HG03039 (cell line): ENCODE results near the gene AP1M1.
A peak's percentile ranks its signal among the peaks of the same experiment; 100 is the strongest.
"Not testable (repeated sequence)": the region's sequence is repeated elsewhere in the genome, so short reads cannot be mapped to it uniquely, and the experiment has no call there.

ENCODE experiments used
- ATAC-seq: cut with Tn5 transposase; IDR thresholded peaks from one replicate; pipeline ENCODE4 v1.9.1; 2021; ENCODE audit warnings: mild to moderate bottlenecking, moderate library complexity; ENCODE audit not compliant: unreplicated experiment

The AP1M1 gene

GRCh38 chr19:16197622-16198369 is at the start of gene AP1M1:
TSS of gene AP1M1 (plus strand) at chr19:16197911. CDS start at chr19:16198027, 116 bp downstream.
- ATAC-seq = peak; percentile 72

DNA sequence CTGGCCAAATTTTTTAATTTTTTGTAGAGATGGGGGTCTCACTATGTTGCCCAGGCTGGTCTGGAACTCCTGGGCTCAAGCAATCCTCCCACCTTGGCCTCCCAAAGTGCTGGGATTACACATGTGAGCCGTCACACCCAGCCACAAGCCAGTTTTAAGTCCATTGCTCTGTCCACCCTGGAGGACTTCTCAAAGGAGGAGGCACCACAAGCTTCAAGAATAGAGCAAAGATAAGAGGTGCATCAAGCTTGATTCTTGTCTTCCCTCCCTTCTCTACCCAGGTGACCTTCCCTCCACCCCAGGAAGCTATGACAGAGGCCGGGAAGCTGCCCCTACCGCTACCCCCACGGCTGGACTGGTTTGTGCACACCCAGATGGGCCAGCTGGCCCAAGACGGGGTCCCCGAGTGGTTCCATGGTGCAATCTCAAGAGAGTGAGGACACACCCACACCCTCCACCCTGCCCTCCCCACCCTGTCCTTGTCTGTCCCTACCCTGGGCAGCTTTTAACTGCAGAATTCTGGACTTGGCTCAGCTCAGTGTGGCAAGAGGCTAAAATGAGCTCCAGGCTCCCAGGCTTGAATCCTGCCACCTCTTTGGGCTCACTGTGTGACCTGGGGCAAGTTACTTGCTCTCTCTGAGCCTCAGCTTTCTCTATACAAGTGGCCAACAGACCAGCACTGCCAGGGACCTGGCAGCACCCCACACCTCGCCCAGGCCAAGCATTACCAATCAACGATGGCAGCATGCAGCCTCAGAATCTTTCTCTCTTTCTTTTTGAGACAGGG is 49.1 kb upstream of the AP1M1 start:
- no peak for ATAC-seq

DNA sequence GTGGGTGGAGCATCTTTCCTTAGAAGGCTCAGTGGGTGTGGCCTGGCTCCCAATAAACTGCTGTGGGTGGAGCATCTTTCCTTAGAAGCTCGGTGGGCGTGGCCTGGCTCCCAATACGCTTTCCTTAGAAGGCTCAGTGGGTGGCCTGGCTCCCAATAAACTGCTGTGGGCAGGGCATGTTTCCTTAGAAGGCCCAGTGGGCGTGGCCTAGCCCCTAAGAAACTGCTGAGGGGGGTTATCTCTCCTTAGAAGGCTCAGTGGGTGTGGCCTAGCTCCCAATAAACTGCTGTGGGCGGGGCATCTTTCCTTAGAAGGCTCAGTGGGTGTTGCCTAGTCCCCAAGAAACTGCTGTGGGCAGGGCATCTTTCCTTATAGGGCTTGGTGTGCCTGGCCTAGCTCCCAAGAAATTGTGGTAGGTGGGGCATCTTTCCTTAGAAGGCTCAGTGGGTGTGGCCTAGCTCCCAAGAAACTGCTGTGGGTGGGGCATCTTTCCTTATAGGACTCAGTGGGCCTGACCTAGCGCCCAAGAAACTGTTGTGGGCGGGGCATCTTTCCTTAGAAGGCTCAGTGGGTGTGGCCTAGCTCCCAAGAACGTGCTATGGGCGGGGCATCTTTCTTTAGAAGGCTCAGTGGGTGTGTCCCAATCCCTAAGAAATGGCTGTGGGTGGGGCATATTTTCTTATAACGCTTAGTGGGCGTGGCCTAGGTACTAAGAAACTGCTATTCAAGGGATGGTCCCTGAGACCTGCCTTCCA is 44.0 kb upstream of the AP1M1 start:
- no peak for ATAC-seq

DNA sequence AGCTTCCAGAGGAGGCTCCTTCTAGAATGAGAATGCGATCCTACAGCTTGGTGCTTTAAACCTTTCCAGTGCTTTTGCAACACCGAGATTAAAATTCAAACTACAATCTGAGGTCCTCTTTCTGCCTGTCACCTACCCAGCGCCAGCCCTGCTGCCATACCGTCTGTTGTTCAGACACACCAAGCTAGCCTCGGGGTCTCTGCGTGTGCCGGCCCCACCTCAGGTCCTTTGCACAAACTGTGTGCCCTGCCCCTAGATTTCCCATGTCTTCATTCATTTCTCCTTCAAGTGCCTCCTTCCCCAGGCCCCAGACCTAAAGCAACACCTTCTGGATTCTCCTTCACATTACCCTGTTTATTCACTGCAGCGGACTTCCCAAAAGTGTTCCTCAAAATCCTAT is 43.2 kb upstream of the AP1M1 start:
- ATAC-seq = no peak

DNA sequence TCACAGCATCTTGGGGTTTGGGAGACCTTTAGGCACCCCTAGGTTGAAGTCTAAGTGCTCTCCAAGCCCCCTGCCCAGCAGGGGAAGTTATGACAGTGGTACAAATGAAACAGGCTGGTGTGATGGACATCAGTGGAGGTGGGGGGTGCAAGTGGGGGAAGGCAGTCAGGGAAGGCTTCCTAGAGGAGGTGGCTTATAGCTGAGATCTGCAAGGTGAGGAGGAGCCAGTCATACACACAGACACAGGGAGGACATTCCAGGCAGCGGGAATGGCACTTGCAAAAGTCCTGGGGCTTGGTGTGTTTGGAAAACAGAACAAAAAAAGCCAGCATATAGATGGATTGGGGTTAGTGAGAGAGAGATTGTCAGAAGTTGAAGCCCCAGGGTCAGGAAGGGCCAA is 42.6 kb upstream of the AP1M1 start:
- ATAC-seq = no peak

DNA sequence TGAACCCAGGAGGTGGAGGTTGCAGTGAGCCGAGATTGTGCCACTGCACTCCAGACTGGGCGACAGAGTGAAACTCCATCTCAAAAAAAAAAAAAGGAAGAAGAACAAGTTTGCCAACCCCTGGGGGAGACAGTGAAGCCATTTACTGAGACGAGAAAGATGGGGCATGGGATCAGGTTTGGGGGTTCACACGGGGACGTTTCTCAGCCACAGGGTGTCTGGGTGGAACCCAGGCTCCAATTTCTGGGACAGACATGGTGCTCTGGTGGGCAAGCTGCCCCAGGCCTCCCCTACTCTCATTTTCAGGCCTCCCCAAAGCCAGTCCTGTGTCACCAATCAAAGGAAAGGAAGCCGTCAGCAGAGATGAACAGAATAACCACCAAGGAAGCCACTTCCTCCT is 40.8 kb upstream of the AP1M1 start:
- no peak for ATAC-seq

GRCh38 chr19:16157601-16158000 is 40.1 kb upstream of the AP1M1 start:
- ATAC-seq = no peak

GRCh38 chr19:16159655-16160054 is 38.1 kb upstream of the AP1M1 start:
- no peak for ATAC-seq

DNA sequence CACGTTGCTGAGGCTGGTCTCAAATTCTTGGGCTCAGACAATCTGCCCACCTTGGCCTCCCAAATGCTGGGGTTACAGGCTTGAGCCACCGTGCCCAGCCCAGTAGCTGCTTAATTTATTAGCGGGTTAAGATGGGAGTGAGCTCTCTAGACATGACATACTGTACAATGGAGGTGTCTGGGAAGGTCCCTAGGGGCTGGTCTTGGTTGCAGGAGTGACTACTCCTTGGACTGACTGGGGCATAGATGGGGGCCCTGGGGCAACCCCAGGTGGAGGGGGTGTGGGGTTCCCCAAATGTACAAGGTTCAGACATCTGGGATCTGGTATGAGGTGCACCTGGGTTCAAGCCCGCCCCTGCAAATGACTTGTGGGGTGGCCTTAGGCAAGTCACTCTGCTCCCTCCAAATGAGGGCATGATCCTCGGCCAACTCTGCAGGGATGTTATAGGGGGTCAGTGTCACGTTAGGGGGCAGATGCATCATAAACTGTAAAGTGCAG is 37.2 kb upstream of the AP1M1 start:
- ATAC-seq = no peak

- ATAC-seq = no peak
These were observed 36.7 kb upstream of the AP1M1 start for GRCh38 chr19:16160943-16161560.

- ATAC-seq = no peak
These were observed 35.9 kb upstream of the AP1M1 start for GRCh38 chr19:16161840-16162239.

DNA sequence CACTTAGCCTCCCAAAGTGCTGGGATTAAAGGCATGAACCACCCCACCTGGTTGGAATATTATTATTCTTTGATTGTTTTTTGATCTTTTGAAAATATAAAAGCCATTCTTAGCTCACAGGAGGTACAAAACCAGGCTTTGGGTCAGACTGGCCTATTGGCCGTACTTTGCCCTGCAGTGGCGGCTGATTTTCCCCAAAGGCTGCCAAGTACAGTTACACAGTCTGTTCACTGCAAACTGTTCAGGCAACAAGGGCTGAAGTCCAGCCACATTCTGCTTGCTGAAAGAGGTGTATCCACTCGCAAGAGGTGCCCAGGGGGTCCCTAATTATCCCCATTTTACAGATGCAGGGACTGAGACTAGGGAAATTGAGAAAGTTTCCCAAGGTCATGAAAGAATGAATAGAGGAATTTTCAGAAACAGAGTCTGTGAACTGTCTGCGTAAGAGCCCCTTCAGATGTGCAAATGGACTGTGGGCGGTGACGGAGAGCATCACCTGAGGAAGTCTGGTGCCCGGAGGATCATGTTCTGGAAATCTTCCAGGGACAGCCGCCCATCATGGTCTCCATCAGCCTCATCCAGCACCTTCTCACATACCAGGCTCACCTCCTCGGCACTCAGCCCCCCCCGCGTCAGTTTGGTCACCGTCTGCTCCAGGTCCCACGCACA is 33.4 kb upstream of the AP1M1 start:
- no peak for ATAC-seq

DNA sequence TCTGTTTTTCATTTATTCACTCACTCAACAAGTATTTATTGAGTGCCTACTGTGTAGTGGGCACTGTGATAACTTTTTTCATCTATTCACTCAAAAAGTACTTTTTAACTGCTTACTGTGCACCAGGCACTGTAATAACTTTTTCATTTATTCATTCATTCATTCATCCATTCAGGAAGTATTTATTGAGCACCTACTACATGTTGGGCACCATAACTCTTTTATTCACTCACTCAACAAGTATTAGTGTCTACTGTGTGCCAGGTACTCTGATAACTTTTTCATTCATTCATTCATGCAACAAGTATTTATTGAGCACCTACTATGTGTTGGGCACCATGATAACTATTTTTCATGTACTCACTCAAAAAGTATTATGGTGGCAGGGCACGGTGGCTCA is 31.3 kb upstream of the AP1M1 start:
- no peak for ATAC-seq

- ATAC-seq = no peak
These were observed 30.7 kb upstream of the AP1M1 start for GRCh38 chr19:16167055-16167454.

DNA sequence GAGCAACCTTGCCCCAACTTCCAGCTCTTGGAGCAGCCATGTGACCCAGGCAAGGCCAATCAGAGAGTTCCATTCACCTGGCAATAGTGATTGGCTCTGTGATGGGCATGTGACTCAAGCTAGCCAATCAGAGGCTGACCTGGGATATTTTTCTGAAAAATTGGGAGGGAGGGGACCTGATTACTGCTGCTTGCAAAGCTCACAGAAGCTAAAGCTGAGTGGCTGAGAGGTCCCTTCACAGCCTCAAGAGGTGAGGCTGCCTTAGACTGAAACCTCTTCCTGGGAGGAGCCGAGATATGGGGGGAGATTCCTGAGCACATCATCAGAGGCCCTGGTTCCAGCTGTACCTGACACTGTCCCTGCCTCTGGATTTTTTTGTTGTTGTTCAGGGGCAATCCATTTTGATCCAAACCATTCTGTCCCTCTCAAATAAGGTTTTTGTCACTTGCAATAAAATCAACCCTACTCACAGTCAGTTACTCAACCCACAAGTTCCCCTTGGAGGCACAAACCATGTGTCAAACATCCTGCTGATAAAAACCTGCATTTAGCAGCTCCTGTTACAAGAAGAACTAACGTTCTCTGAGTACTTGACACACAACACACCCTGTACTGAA is 29.1 kb upstream of the AP1M1 start:
- ATAC-seq = no peak

DNA sequence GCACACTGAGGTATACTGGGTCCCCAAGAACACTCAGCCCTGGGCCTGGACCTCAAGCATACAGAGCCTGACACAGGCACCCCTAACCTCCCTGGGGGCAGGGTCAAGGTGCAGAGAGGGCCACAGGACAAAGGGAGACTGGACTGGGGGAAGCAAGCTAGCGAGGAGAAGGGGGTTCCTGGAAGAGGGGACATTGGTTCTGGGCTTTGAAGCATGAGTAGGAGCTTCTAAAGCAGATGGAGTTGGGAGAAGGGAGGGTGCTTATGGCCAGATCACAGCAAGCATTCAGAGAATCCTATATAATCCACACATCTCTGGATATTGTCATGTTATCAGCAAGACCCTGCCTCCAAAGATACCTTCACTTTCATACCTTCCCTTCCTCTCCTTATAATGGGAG is 27.6 kb upstream of the AP1M1 start:
- ATAC-seq = no peak

DNA sequence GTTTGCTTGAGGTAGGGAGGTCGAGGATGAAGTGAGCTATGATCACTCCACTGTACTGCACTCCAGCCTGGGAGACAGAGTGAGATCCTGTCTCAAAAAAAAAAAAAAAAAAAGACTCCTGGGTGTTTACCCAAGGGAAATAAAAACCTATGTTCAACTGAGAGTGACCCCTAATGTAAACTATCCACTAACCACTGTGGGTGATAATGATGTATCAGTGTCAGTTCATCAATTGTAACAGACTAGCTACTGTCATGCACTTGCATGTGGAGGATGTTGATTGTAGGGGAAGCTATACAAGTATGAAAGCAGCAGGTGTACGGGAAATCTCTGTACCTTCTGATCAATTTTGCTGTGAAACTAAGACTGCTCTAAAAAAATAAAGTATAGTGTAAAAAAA is 21.8 kb upstream of the AP1M1 start:
- no peak for ATAC-seq

DNA sequence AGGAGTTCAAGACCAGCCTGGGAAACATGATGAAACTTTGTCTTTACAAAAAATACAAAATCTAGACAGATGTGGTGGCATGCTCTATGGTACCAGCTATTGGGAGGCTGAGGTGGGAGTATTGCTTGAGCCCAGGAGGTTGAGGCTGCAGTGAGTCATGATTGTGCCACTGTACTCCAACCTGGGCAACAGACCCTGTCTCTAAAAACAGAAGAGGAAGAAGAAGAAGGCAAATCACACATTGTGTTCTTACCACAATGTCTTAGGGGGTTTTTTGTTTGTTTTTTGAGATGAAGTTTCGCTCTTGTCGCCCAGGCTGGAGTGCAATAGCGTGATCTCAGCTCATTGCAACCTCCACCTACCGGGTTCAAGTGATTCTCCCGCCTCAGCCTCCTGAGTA is 18.8 kb upstream of the AP1M1 start:
- ATAC-seq = not testable (repeated sequence)

DNA sequence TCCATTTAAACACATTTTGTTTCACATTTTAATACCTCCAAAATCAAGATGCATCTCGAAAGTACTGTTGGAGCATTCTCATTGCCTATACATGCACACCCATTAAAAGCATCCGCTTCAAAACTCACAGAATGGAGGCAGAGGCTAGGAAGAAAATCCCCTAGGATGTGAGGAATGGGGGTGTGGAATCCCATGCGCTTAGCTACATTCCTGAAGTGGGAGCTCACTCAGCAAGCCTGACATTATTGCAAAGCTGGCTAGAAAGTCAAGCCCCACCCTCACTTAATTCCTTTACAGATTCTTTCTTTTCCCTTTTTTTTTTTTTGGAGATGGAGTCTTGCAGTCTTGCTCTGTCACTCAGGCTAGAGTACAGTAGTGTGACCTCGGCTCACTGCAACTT is 17.1 kb upstream of the AP1M1 start:
- no peak for ATAC-seq

DNA sequence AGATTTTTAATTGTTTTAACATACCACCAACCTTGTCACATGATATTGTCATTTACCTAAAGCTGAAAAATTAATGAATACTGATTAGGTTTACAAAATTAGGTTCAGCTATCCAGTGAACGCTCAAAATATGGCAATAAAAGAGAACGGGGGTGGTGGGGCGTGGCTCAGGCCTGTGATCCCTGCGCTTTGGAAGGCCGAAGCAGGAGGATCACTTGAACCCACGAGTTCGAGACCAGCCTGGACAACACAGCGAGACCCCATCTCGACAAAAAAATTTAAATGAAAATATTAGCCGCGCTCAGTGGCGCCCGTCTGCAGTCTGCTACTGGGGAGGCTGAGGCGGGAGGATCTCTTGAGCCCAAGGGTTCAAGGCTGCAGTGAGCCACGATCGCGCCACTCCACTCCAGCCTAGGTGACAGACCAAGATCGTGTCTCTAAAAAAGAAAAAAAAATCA is 13.0 kb upstream of the AP1M1 start:
- ATAC-seq = peak; percentile 7
